ENCODE results near the gene DNM1L.

Gene DNM1L

DNA sequence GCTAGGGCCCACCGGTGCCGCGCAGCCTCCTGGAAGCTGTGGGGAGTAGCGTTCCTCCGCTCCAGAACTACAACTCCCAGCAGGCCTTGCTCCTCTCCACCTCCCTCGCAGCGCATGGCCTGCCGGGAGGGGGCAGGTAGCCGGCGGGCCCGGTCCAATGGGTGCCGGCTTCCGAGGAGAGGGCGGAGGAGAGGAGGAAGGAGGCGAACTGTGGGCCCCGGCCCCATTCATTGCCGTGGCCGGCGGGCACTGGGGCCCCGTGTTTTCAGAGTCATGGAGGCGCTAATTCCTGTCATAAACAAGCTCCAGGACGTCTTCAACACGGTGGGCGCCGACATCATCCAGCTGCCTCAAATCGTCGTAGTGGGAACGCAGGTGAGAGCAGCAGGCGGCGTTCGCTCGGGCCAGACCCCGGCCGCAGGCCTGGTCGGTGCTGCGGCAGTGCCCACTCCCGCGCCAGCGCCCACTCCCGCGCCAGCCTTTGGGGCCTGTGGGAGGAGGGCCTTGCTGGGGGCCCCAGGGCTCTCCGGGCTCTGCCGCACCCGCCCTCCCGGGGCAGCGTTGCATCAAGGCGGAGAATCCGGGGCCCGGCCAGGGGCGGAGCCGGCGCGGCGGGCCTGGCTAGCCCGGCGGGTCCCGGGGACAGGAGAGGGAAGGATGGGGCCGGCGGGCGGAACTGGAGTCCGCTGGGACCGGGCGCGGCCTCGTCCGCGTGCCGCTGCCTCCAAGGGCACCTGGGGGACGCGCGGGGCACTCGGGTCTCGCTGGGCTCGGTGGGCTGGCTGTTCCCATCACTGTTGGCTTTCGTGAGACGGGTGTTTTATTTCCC, at the start of gene DNM1L:
Gene DNM1L (plus strand): TSS at position 211 of the 829 bp plus-strand sequence. CDS start 63 bp downstream, at position 274.
- Histone ChIP-seq H3K9ac (ENCODE audit: low read length in 5 of 5) (peak within 1 kb of the TSS; percentile 89 to 97 (median 96)), H3K4me1 (ENCODE audit: control insufficient read depth in 5 of 5, insufficient read depth in 5 of 5, low read length in 5 of 5) (peaks cover 0 to 16% (median 14%) of the 10 kb centered on the region in 5 donors), H3K27ac (ENCODE audit: low read depth, low read length) (peak within 1 kb of the TSS; percentile 92)

DNA sequence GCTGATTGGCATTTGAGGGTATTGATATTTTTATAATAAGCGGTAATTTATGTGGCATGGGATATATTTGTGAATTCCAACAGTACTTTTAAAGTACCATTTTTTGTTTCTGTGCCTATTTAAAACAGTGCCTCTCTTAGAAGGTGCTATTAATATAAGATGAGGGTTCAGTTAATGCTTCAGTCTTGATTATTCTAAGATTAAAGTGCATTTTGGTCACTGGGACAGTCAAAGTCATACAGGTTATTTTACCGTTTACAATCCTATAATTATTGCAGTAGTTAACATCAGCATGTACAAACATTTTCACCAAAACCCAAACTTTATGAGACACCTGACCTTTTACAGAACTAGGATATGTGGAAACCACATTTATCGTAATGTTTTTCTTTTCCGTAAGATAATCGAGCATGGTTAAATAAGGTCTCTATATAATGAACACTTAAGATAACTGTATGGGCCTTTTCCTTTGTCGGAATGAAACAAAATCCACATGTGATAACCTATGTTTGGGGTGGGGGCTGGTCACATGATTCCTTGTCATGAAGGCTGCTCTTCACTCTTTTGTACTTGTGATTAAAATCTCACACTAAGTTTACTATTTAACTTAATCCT, 37.7 kb upstream of the DNM1L start:
- no peaks in the 10 kb centered on the region for H3K4me1 ChIP-seq (ENCODE audit: control insufficient read depth in 5 of 5, insufficient read depth in 5 of 5, low read length in 5 of 5)
- H3K27me3 ChIP-seq (ENCODE audit: control insufficient read depth in 5 of 5, insufficient read depth in 4 of 5, low read length in 5 of 5), result no peaks in the 10 kb centered on the region
- peaks cover 40 to 65% (median 43%) of the 10 kb centered on the region in 5 donors for H3K36me3 ChIP-seq (ENCODE audit: control insufficient read depth in 5 of 5, insufficient read depth in 5 of 5, low read length in 5 of 5)
- H3K27ac ChIP-seq (ENCODE audit: low read depth, low read length), result no peak overlapping the region
- no peaks in the 10 kb centered on the region for H3K9me3 ChIP-seq (ENCODE audit: control insufficient read depth in 5 of 5, low read length in 5 of 5)
- H3K9ac ChIP-seq (ENCODE audit: low read length in 5 of 5), result no peak overlapping the region
- no peak overlapping the region for H3K4me3 ChIP-seq (ENCODE audit: low read depth in 1 of 5, low read length in 5 of 5)

More for the DNA sequence above, at the start of gene DNM1L:
- Histone ChIP-seq H3K27me3 (ENCODE audit: control insufficient read depth in 5 of 5, insufficient read depth in 4 of 5, low read length in 5 of 5) (no peaks in the 10 kb centered on the region), H3K36me3 (ENCODE audit: control insufficient read depth in 5 of 5, insufficient read depth in 5 of 5, low read length in 5 of 5) (no peaks in the 10 kb centered on the region), H3K4me3 (ENCODE audit: low read depth in 1 of 5, low read length in 5 of 5) (peak within 1 kb of the TSS; percentile 83 to 96 (median 94)), H3K9me3 (ENCODE audit: control insufficient read depth in 5 of 5, low read length in 5 of 5) (no peaks in the 10 kb centered on the region)

DNA sequence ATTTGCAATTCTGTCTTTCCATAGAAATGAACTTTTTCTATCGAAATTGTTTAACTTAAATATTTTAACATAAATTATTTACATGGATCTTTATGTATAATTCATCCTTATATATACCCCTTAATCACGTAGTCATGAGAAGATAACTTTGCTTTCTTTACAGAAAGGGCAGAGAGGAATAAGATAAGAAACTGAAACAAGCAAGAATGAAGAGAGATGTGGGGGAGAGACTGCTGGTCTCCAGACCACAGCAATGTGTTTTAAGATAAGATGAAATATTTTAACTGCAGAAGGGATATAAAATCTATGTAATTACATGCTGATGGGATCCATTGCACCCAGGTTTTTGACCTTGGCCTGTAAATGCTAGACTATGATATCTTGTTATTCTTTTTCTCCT, 34.7 kb upstream of the DNM1L start:
- peaks cover 28 to 45% (median 37%) of the 10 kb centered on the region in 5 donors for H3K36me3 ChIP-seq (ENCODE audit: control insufficient read depth in 5 of 5, insufficient read depth in 5 of 5, low read length in 5 of 5)

DNA sequence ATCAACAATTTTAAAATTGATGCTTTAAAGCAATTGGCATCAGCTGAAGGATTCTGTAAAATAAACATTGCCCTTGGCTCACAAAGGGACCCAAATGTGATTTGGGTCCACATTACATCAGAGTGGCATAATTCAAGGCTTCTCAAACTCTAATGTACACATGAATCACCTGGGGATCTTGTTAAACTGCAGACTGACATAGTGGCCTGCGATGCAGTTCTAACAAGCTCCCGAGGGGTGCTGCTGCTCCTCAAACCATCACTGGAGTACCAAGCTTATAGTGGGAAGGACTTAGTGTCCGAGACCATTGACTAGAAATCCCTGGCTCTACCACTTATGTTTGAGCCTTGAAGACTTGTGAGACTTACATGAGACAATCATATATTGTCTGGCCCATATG, 31.8 kb upstream of the DNM1L start:
- peaks cover 3 to 19% (median 14%) of the 10 kb centered on the region in 5 donors for H3K36me3 ChIP-seq (ENCODE audit: control insufficient read depth in 5 of 5, insufficient read depth in 5 of 5, low read length in 5 of 5)
- H3K9me3 ChIP-seq (ENCODE audit: control insufficient read depth in 5 of 5, low read length in 5 of 5), result no peaks in the 10 kb centered on the region
- no peak overlapping the region for H3K9ac ChIP-seq (ENCODE audit: low read length in 5 of 5)
- peaks cover 0 to 7% (median 0%) of the 10 kb centered on the region in 5 donors for H3K4me1 ChIP-seq (ENCODE audit: control insufficient read depth in 5 of 5, insufficient read depth in 5 of 5, low read length in 5 of 5)
- no peaks in the 10 kb centered on the region for H3K27me3 ChIP-seq (ENCODE audit: control insufficient read depth in 5 of 5, insufficient read depth in 4 of 5, low read length in 5 of 5)
- H3K27ac ChIP-seq (ENCODE audit: low read depth, low read length), result no peak overlapping the region
- H3K4me3 ChIP-seq (ENCODE audit: low read depth in 1 of 5, low read length in 5 of 5), result no peak overlapping the region

More for the DNA sequence above, 34.7 kb upstream of the DNM1L start:
- no peak overlapping the region for H3K4me3 ChIP-seq (ENCODE audit: low read depth in 1 of 5, low read length in 5 of 5)
- no peaks in the 10 kb centered on the region for H3K27me3 ChIP-seq (ENCODE audit: control insufficient read depth in 5 of 5, insufficient read depth in 4 of 5, low read length in 5 of 5)
- H3K9ac ChIP-seq (ENCODE audit: low read length in 5 of 5), result no peak overlapping the region
- no peaks in the 10 kb centered on the region for H3K9me3 ChIP-seq (ENCODE audit: control insufficient read depth in 5 of 5, low read length in 5 of 5)
- H3K4me1 ChIP-seq (ENCODE audit: control insufficient read depth in 5 of 5, insufficient read depth in 5 of 5, low read length in 5 of 5), result no peaks in the 10 kb centered on the region
- no peak overlapping the region for H3K27ac ChIP-seq (ENCODE audit: low read depth, low read length)

DNA sequence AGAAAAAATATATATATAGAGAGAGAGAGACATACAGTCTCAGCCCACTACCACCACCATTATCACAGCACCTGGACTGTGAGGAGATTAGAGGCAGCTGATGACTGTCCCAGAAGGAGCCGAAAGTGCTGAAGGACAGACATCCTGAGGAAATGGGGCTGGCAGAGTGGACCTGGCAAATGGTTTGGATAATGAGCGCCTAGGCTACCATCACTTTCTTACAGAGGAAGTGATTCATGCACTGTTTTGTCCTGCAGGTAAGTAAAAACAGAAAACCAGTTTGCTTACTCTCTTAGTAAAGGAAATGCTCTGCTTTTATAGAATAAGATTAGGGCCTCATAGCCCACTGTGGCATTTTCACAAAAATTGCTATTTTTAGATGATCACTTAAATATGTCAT, 28.6 kb upstream of the DNM1L start:
- Histone ChIP-seq H3K9ac (ENCODE audit: low read length in 5 of 5) (no peak overlapping the region), H3K9me3 (ENCODE audit: control insufficient read depth in 5 of 5, low read length in 5 of 5) (no peaks in the 10 kb centered on the region), H3K27ac (ENCODE audit: low read depth, low read length) (no peak overlapping the region), H3K36me3 (ENCODE audit: control insufficient read depth in 5 of 5, insufficient read depth in 5 of 5, low read length in 5 of 5) (peaks cover 0 to 5% (median 5%) of the 10 kb centered on the region in 5 donors), H3K27me3 (ENCODE audit: control insufficient read depth in 5 of 5, insufficient read depth in 4 of 5, low read length in 5 of 5) (no peaks in the 10 kb centered on the region), H3K4me1 (ENCODE audit: control insufficient read depth in 5 of 5, insufficient read depth in 5 of 5, low read length in 5 of 5) (peaks cover 0 to 7% (median 0%) of the 10 kb centered on the region in 5 donors), H3K4me3 (ENCODE audit: low read depth in 1 of 5, low read length in 5 of 5) (no peak overlapping the region)

DNA sequence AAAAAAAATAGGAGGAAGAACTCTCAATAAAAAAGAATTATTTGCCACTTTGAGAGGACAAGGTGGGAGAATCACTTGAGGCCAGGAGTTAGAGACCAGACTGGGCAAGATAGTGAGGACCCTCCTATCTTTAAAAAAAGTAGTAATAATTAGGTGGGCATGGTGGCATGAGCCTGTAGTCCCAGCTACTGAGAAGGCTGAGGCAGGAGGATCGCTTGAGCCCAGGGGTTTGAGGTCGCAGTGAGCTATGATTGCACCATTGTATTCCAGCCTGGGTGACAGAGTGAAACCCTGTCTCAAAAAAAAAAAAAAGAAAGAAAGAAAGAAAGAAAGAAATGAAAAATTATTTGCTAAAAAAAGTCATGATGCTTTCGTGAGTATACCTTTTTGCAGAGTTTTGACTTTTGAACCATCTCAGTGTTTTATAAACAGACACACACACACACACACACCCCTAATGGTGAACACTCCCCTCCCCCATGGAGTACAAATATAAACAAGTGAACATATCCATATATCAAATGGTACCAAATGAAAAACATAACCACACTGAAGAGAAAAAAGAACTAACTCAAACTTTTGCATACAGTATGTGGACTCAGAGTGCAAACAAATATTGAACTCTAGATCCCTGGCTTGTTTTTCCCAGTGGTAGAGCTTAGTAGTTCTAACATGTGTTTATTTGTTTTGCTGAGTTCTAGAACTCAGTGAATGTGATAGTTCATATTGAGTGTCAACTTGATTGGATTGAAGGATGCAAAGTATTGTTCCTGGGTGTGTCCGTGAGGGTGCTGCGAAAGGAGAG, 27.7 kb upstream of the DNM1L start:
- Histone ChIP-seq H3K27ac (ENCODE audit: low read depth, low read length) (no peak overlapping the region), H3K9ac (ENCODE audit: low read length in 5 of 5) (no peak overlapping the region), H3K27me3 (ENCODE audit: control insufficient read depth in 5 of 5, insufficient read depth in 4 of 5, low read length in 5 of 5) (no peaks in the 10 kb centered on the region), H3K36me3 (ENCODE audit: control insufficient read depth in 5 of 5, insufficient read depth in 5 of 5, low read length in 5 of 5) (peaks cover 0 to 1% (median 1%) of the 10 kb centered on the region in 5 donors), H3K4me1 (ENCODE audit: control insufficient read depth in 5 of 5, insufficient read depth in 5 of 5, low read length in 5 of 5) (peaks cover 0 to 7% (median 0%) of the 10 kb centered on the region in 5 donors), H3K4me3 (ENCODE audit: low read depth in 1 of 5, low read length in 5 of 5) (no peak overlapping the region), H3K9me3 (ENCODE audit: control insufficient read depth in 5 of 5, low read length in 5 of 5) (no peaks in the 10 kb centered on the region)

DNA sequence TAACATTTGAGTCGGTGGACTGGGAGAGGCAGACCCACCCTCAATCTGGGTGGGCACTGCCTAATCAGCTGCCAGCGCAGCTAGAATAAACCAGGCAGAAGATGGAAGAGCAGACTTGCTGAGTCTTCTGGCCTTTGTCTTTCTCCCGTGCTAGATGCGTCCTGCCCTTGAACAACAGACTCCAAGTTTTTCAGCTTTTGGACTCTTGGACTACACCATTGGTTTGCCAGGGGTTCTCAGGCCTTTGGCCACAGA, 27.2 kb upstream of the DNM1L start:
- Histone ChIP-seq H3K27ac (ENCODE audit: low read depth, low read length) (no peak overlapping the region), H3K36me3 (ENCODE audit: control insufficient read depth in 5 of 5, insufficient read depth in 5 of 5, low read length in 5 of 5) (no peaks in the 10 kb centered on the region), H3K4me1 (ENCODE audit: control insufficient read depth in 5 of 5, insufficient read depth in 5 of 5, low read length in 5 of 5) (peaks cover 0 to 7% (median 0%) of the 10 kb centered on the region in 5 donors), H3K4me3 (ENCODE audit: low read depth in 1 of 5, low read length in 5 of 5) (no peak overlapping the region), H3K27me3 (ENCODE audit: control insufficient read depth in 5 of 5, insufficient read depth in 4 of 5, low read length in 5 of 5) (no peaks in the 10 kb centered on the region), H3K9ac (ENCODE audit: low read length in 5 of 5) (no peak overlapping the region), H3K9me3 (ENCODE audit: control insufficient read depth in 5 of 5, low read length in 5 of 5) (no peaks in the 10 kb centered on the region)

DNA sequence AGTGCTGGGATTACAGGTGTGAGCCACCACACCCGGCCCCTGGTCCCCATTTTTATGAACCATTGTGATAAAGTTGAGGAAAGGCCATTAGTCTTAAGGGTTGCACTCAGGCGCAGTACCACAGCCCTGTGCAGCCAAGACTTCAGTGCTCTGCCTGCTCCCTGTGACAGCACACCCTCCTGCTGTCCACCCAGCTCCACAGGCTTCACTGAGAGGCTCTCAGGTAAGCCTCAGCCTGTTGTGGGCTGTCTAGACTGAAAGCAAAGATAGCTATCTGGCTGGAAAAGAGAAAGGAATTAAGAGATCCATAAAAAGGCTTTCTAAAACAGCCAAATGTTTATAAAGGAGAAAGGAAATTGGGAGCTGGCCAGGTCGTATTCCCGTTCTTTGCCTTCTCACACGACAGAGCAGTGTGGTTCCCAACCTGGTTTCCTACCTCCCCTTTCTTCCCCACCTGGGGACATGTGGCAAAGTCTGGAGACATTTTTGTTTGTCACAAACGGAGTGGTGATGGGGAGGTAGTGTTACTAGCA, 19.1 kb upstream of the DNM1L start:
- no peaks in the 10 kb centered on the region for H3K36me3 ChIP-seq (ENCODE audit: control insufficient read depth in 5 of 5, insufficient read depth in 5 of 5, low read length in 5 of 5)
- H3K9me3 ChIP-seq (ENCODE audit: control insufficient read depth in 5 of 5, low read length in 5 of 5), result no peaks in the 10 kb centered on the region
- H3K4me1 ChIP-seq (ENCODE audit: control insufficient read depth in 5 of 5, insufficient read depth in 5 of 5, low read length in 5 of 5), result peaks cover 4 to 23% (median 14%) of the 10 kb centered on the region in 5 donors
- H3K4me3 ChIP-seq (ENCODE audit: low read depth in 1 of 5, low read length in 5 of 5), result peak overlapping the region in 2 of 5 donors; percentile 7 to 33
- peak overlapping the region; percentile 90 for H3K27ac ChIP-seq (ENCODE audit: low read depth, low read length)
- H3K27me3 ChIP-seq (ENCODE audit: control insufficient read depth in 5 of 5, insufficient read depth in 4 of 5, low read length in 5 of 5), result no peaks in the 10 kb centered on the region
- peak overlapping the region in 2 of 5 donors; percentile 56 for H3K9ac ChIP-seq (ENCODE audit: low read length in 5 of 5)

DNA sequence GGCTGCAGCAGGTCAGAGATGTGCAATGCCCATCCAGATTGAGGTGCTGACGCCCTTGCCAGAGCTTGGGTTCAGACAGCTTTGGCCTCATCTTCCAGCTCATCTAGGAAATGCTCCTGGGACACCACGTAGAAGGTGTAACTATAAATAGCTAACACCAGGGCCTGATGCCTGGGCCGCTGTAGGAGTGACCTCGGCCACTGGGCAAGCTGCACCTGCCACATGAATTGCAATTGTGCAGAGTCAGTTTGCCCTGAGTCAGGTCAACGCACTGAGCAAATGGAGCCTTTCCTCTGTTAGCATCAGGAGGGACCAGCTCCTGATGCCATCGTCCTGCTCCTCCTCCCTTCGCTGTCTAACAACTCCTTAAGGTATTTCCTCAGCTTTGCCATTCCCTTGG, 17.4 kb upstream of the DNM1L start:
- Histone ChIP-seq H3K4me3 (ENCODE audit: low read depth in 1 of 5, low read length in 5 of 5) (no peak overlapping the region), H3K27me3 (ENCODE audit: control insufficient read depth in 5 of 5, insufficient read depth in 4 of 5, low read length in 5 of 5) (no peaks in the 10 kb centered on the region), H3K9ac (ENCODE audit: low read length in 5 of 5) (no peak overlapping the region), H3K9me3 (ENCODE audit: control insufficient read depth in 5 of 5, low read length in 5 of 5) (no peaks in the 10 kb centered on the region), H3K4me1 (ENCODE audit: control insufficient read depth in 5 of 5, insufficient read depth in 5 of 5, low read length in 5 of 5) (peaks cover 4 to 23% (median 14%) of the 10 kb centered on the region in 5 donors), H3K27ac (ENCODE audit: low read depth, low read length) (peak overlapping the region; percentile 30), H3K36me3 (ENCODE audit: control insufficient read depth in 5 of 5, insufficient read depth in 5 of 5, low read length in 5 of 5) (no peaks in the 10 kb centered on the region)
